Naive thymus-derived CD8-positive, alpha-beta T cell (primary cell): Measurements from ENCODE around the gene CMIP. TPM values are rescaled to one million over a fixed set of nuclear protein-coding genes. Genes with fewer than 3 reads are reported as not detected.

Experiments used
- ATAC-seq, 2 donors: fragments of 150-1000 bp; cut with Tn5 transposase in 1 of 2; sonication (Bioruptor Pico), chemical (Tn5 transposase) in 1 of 2; 1 replicate in 1 of 2; 2 replicates in 1 of 2; pipeline ENCODE4 v1.10.0; 2021; ENCODE audit warnings: mild to moderate bottlenecking in 2 of 2, moderate library complexity in 2 of 2
- POLR2A ChIA-PET: fragments of 350-600 bp; sonication (Branson Sonifier 250); formaldehyde crosslinking; loops from one replicate; lab custom pipeline; 2021; ENCODE audit warnings: antibody characterized with exemption; lab: Charles Lee
- DNase-seq, 10 donors: peaks; one replicate each; pipeline versions ENCODE4 v3.0.0 to v3.0.0-alpha.2; 2020 to 2022
- H3K27ac Mint-ChIP-seq, 10 donors: one replicate each; pipeline ENCODE4 v1.8.0; 2020 to 2022; ENCODE audit warnings: mild to moderate bottlenecking in 10 of 10, mixed read lengths in 10 of 10, moderate library complexity in 4 of 10, inconsistent platforms in 1 of 10
- H3K27me3 Mint-ChIP-seq, 5 donors: one replicate each; pipeline ENCODE4 v1.8.0; 2021 to 2022; ENCODE audit warnings: mixed read lengths in 5 of 5
- H3K36me3 Mint-ChIP-seq, 3 donors: one replicate each; pipeline ENCODE4 v1.8.0; 2020 to 2022; ENCODE audit warnings: mixed read lengths in 3 of 3, mild to moderate bottlenecking in 2 of 3, inconsistent platforms in 1 of 3
- H3K4me1 Mint-ChIP-seq, 4 donors: one replicate each; pipeline ENCODE4 v1.8.0; 2021 to 2022; ENCODE audit warnings: mixed read lengths in 4 of 4
- H3K4me3 Mint-ChIP-seq, 10 donors: one replicate each; pipeline ENCODE4 v1.8.0; 2020 to 2022; ENCODE audit warnings: mild to moderate bottlenecking in 10 of 10, mixed read lengths in 10 of 10, moderate library complexity in 6 of 10, inconsistent platforms in 1 of 10
- H3K9me3 Mint-ChIP-seq, 9 donors: one replicate each; pipeline ENCODE4 v1.8.0; 2020 to 2022; ENCODE audit warnings: mixed read lengths in 9 of 9, mild to moderate bottlenecking in 3 of 9, inconsistent platforms in 1 of 9, moderate library complexity in 1 of 9
- polyA plus RNA-seq, 3 donors: library from polyadenylated mRNA; unstranded; fragments of 300-500 nt; fragmentation: Illumina TruSeq; gene quantifications; one replicate each; pipeline ENCODE4 v1.2.3, GENCODE V29; 2021
- total RNA-seq, 8 experiments: library from RNA in 2 of 8; stranded (reverse) in 2 of 8; gene quantifications; one replicate each; pipeline ENCODE4 v1.2.3 and lab custom pipeline; 2021 to 2026

The CMIP gene
- total and polyA plus RNA-seq, 5 experiments from 2014 or later = 0.31 to 41.5 (median 1.3) TPM

- Mint-ChIP-seq H3K4me3 (no peak overlapping the region), H3K4me1 (peaks cover 23 to 40% (median 33%) of the 10 kb centered on the region in 4 donors), H3K27ac (peak overlapping the region in 3 of 10 donors; percentile 3 to 74 (median 39)), H3K27me3 (no peaks in the 10 kb centered on the region), H3K9me3 (no peaks in the 10 kb centered on the region), H3K36me3 (peaks cover 0 to under 1% (median 0%) of the 10 kb centered on the region in 3 donors)
- ATAC-seq = no peak
- POLR2A ChIA-PET = no interaction called here
- DNase-seq = no peak
Measured at GRCh38 chr16:81642943-81643342, 198.3 kb downstream of the CMIP start.

- Mint-ChIP-seq H3K4me1 (peaks cover 19 to 41% (median 37%) of the 10 kb centered on the region in 4 donors), H3K27ac (no peak overlapping the region), H3K27me3 (no peaks in the 10 kb centered on the region), H3K9me3 (no peaks in the 10 kb centered on the region), H3K36me3 (peaks cover 0 to 4% (median 0%) of the 10 kb centered on the region in 3 donors), H3K4me3 (no peak overlapping the region)
- ATAC-seq (no peak), DNase-seq (no peak)
- POLR2A ChIA-PET = no interaction called here
Measured at GRCh38 chr16:81645266-81645694, 200.7 kb downstream of the CMIP start.

- no peak for DNase-seq
- peaks cover 0 to 6% (median 0%) of the 10 kb centered on the region in 3 donors for H3K36me3 Mint-ChIP-seq
- POLR2A ChIA-PET = no interaction called here
- no peak overlapping the region for H3K27ac Mint-ChIP-seq
- H3K27me3 Mint-ChIP-seq = no peaks in the 10 kb centered on the region
- H3K4me3 Mint-ChIP-seq = no peak overlapping the region
- ATAC-seq = no peak
- H3K4me1 Mint-ChIP-seq = peaks cover 19 to 41% (median 34%) of the 10 kb centered on the region in 4 donors
- H3K9me3 Mint-ChIP-seq = no peaks in the 10 kb centered on the region
Measured at GRCh38 chr16:81645925-81646324, 201.3 kb downstream of the CMIP start.

- ATAC-seq = no peak
Measured at GRCh38 chr16:81646561-81646960, 202.0 kb downstream of the CMIP start.

GRCh38 chr16:81647527-81647926, 202.9 kb downstream of the CMIP start:
- Mint-ChIP-seq H3K9me3 (no peaks in the 10 kb centered on the region), H3K27me3 (no peaks in the 10 kb centered on the region), H3K4me3 (no peak overlapping the region), H3K27ac (peak overlapping the region in 3 of 10 donors; percentile 51 to 86 (median 79)), H3K36me3 (peaks cover 0 to 13% (median 2%) of the 10 kb centered on the region in 3 donors), H3K4me1 (peaks cover 17 to 33% (median 23%) of the 10 kb centered on the region in 4 donors)
- POLR2A ChIA-PET = no interaction called here
- ATAC-seq (no peak), DNase-seq (no peak)

More at GRCh38 chr16:81646561-81646960, 202.0 kb downstream of the CMIP start:
- peaks cover 19 to 39% (median 31%) of the 10 kb centered on the region in 4 donors for H3K4me1 Mint-ChIP-seq
- no peaks in the 10 kb centered on the region for H3K27me3 Mint-ChIP-seq
- no peaks in the 10 kb centered on the region for H3K9me3 Mint-ChIP-seq
- peak overlapping the region in 2 of 10 donors; percentile 1 to 61 for H3K27ac Mint-ChIP-seq
- no peak for DNase-seq
- no peak overlapping the region for H3K4me3 Mint-ChIP-seq
- H3K36me3 Mint-ChIP-seq = peaks cover 0 to 6% (median 0%) of the 10 kb centered on the region in 3 donors
- POLR2A ChIA-PET = no interaction called here

GRCh38 chr16:81649561-81650184, 205.1 kb downstream of the CMIP start:
- no peak overlapping the region for H3K4me3 Mint-ChIP-seq
- no peaks in the 10 kb centered on the region for H3K27me3 Mint-ChIP-seq
- POLR2A ChIA-PET = no interaction called here
- peak overlapping the region in 5 of 10 donors; percentile 15 to 92 (median 61) for H3K27ac Mint-ChIP-seq
- DNase-seq (no peak), ATAC-seq (no peak)
- no peaks in the 10 kb centered on the region for H3K9me3 Mint-ChIP-seq
- peaks cover 0 to 28% (median 4%) of the 10 kb centered on the region in 3 donors for H3K36me3 Mint-ChIP-seq
- peaks cover 9 to 26% (median 15%) of the 10 kb centered on the region in 4 donors for H3K4me1 Mint-ChIP-seq

GRCh38 chr16:81650281-81650680, 205.7 kb downstream of the CMIP start:
- H3K27me3 Mint-ChIP-seq = no peaks in the 10 kb centered on the region
- ATAC-seq = no peak
- H3K4me1 Mint-ChIP-seq = peaks cover 9 to 22% (median 15%) of the 10 kb centered on the region in 4 donors
- peak overlapping the region in 7 of 10 donors; percentile 15 to 92 (median 56) for H3K27ac Mint-ChIP-seq
- DNase-seq = no peak
- no peaks in the 10 kb centered on the region for H3K9me3 Mint-ChIP-seq
- H3K4me3 Mint-ChIP-seq = no peak overlapping the region
- H3K36me3 Mint-ChIP-seq = peaks cover 0 to 34% (median 4%) of the 10 kb centered on the region in 3 donors
- POLR2A ChIA-PET = no interaction called here

GRCh38 chr16:81650982-81651562, 206.5 kb downstream of the CMIP start:
- no peak for DNase-seq
- H3K4me3 Mint-ChIP-seq = no peak overlapping the region

GRCh38 chr16:81651758-81652718, 207.4 kb downstream of the CMIP start:
- DNase-seq (no peak), ATAC-seq (no peak)
- H3K4me3 Mint-ChIP-seq = no peak overlapping the region
- H3K27me3 Mint-ChIP-seq = no peaks in the 10 kb centered on the region
- peak overlapping the region in 3 of 10 donors; percentile 4 to 46 (median 11) for H3K27ac Mint-ChIP-seq
- peaks cover 0 to 46% (median 4%) of the 10 kb centered on the region in 3 donors for H3K36me3 Mint-ChIP-seq
- H3K4me1 Mint-ChIP-seq = peaks cover 6 to 13% (median 6%) of the 10 kb centered on the region in 4 donors
- POLR2A ChIA-PET = no interaction called here
- no peaks in the 10 kb centered on the region for H3K9me3 Mint-ChIP-seq

More at GRCh38 chr16:81650982-81651562, 206.5 kb downstream of the CMIP start:
- ATAC-seq = no peak
- H3K4me1 Mint-ChIP-seq = peaks cover 8 to 17% (median 11%) of the 10 kb centered on the region in 4 donors
- peak overlapping the region in 2 of 10 donors; percentile 11 to 46 for H3K27ac Mint-ChIP-seq
- POLR2A ChIA-PET = no interaction called here
- H3K9me3 Mint-ChIP-seq = no peaks in the 10 kb centered on the region
- H3K36me3 Mint-ChIP-seq = peaks cover 0 to 40% (median 4%) of the 10 kb centered on the region in 3 donors
- no peaks in the 10 kb centered on the region for H3K27me3 Mint-ChIP-seq

- POLR2A ChIA-PET = no interaction called here
- H3K27ac Mint-ChIP-seq = peak overlapping the region in 3 of 10 donors; percentile 49 to 52 (median 52)
- H3K27me3 Mint-ChIP-seq = no peaks in the 10 kb centered on the region
- no peaks in the 10 kb centered on the region for H3K9me3 Mint-ChIP-seq
- H3K36me3 Mint-ChIP-seq = peaks cover 0 to 54% (median 6%) of the 10 kb centered on the region in 3 donors
- no peak for ATAC-seq
- H3K4me1 Mint-ChIP-seq = peaks cover 6 to 12% (median 6%) of the 10 kb centered on the region in 4 donors
- H3K4me3 Mint-ChIP-seq = no peak overlapping the region
- DNase-seq = no peak
Measured at GRCh38 chr16:81652798-81653505, 208.3 kb downstream of the CMIP start.

GRCh38 chr16:81654346-81654745, 209.7 kb downstream of the CMIP start:
- H3K27ac Mint-ChIP-seq = peak overlapping the region in 3 of 10 donors; percentile 12 to 21 (median 16)
- no peaks in the 10 kb centered on the region for H3K27me3 Mint-ChIP-seq
- H3K4me3 Mint-ChIP-seq = no peak overlapping the region
- peaks cover 0 to 63% (median 6%) of the 10 kb centered on the region in 3 donors for H3K36me3 Mint-ChIP-seq
- no peak for ATAC-seq
- no peak for DNase-seq
- peaks cover 0 to 13% (median 6%) of the 10 kb centered on the region in 4 donors for H3K4me1 Mint-ChIP-seq
- POLR2A ChIA-PET = no interaction called here
- H3K9me3 Mint-ChIP-seq = no peaks in the 10 kb centered on the region
